MCF 10A (cell line): ENCODE data around the gene FIG4. TPM values are rescaled to one million over a fixed set of nuclear protein-coding genes. Genes with fewer than 3 reads are reported as not detected.

Experiments
- BruUV-seq: library from RNA; stranded (reverse); fragments of 400-500 nt; replicated peaks from 2 replicates; lab custom pipeline; 2021; lab: Mats Ljungman, UMichigan
- CTCF ChIA-PET: fragments of 300-600 bp; sonication (Branson Sonifier 250); formaldehyde crosslinking; extraction: SDS; loops from one replicate; lab custom pipeline; 2021; ENCODE audit warnings: antibody characterized with exemption, inconsistent platforms; lab: Yijun Ruan, JAX
- POLR2A ChIA-PET: fragments of 300-600, 350-650 bp; sonication (Branson Sonifier 250); formaldehyde crosslinking; extraction: SDS; loops from one replicate; lab custom pipeline; 2020; ENCODE audit warnings: antibody characterized with exemption, inconsistent platforms; lab: Yijun Ruan, JAX
- DNase-seq: peaks from one replicate; pipeline ENCODE4 v3.0.0-alpha.2; 2018; ENCODE audit not compliant: unreplicated experiment
- H3K27ac Mint-ChIP-seq: one replicate; pipeline ENCODE4 v1.8.0; 2022; ENCODE audit warnings: mild to moderate bottlenecking, low read depth, mixed read lengths; ENCODE audit not compliant: unreplicated experiment
- H3K27me3 Mint-ChIP-seq: one replicate; pipeline ENCODE4 v1.8.0; 2022; ENCODE audit warnings: mixed read lengths; ENCODE audit not compliant: insufficient read depth, unreplicated experiment
- H3K36me3 Mint-ChIP-seq: one replicate; pipeline ENCODE4 v1.8.0; 2022; ENCODE audit warnings: mild to moderate bottlenecking, moderate library complexity, mixed read lengths; ENCODE audit not compliant: insufficient read depth, unreplicated experiment
- H3K4me1 Mint-ChIP-seq: one replicate; pipeline ENCODE4 v1.8.0; 2022; ENCODE audit warnings: mixed read lengths; ENCODE audit not compliant: insufficient read depth, unreplicated experiment
- H3K4me3 Mint-ChIP-seq: one replicate; pipeline ENCODE4 v1.8.0; 2022; ENCODE audit warnings: mild to moderate bottlenecking, moderate library complexity, mixed read lengths; ENCODE audit not compliant: unreplicated experiment
- H3K9me3 Mint-ChIP-seq: one replicate; pipeline ENCODE4 v1.8.0; 2022; ENCODE audit warnings: mixed read lengths; ENCODE audit not compliant: unreplicated experiment
- CTCF ChIP-seq: fragments of 200-600 bp; IDR thresholded peaks from one replicate; pipeline ENCODE4 v1.8.0; 2022; ENCODE audit warnings: antibody characterized with exemption, mild to moderate bottlenecking; ENCODE audit not compliant: unreplicated experiment
- intact Hi-C: fragments of 100-400 bp; cut with micrococcal nuclease; formaldehyde crosslinking; loops from 2 replicates; pipeline ENCODE4 v1.14.1; 2022
- total RNA-seq: library from RNA; stranded (reverse); gene quantifications from 2 replicates; pipeline ENCODE4 v1.2.3, GENCODE V29; 2022

Gene FIG4
- total RNA-seq, 1 experiment from 2014 or later = 7.9 TPM

GRCh38 chr6:109793792-109794191 is 102.7 kb downstream of the FIG4 start:
- peak overlapping the region; percentile 7 for H3K4me3 Mint-ChIP-seq

GRCh38 chr6:109794201-109794923 is 103.3 kb downstream of the FIG4 start:
- Mint-ChIP-seq H3K36me3 (peaks cover 10% of the 10 kb centered on the region), H3K4me1 (peaks cover 17% of the 10 kb centered on the region), H3K9me3 (no peaks in the 10 kb centered on the region), H3K27me3 (no peaks in the 10 kb centered on the region), H3K27ac (peak overlapping the region; percentile 96), H3K4me3 (peak overlapping the region; percentile 7)
- ChIA-PET CTCF (interaction anchor here (1.0 to 1.2 kb wide), 4 partner anchors 104 to 246 kb away, joined by 3 to 4 read pairs (median 3); no protein-coding TSS in a partner anchor), POLR2A (interaction anchor here (0.5 to 1.2 kb wide), 5 partner anchors 11 to 246 kb away, joined by 3 read pairs; no protein-coding TSS in a partner anchor)
- intact Hi-C loops = no loop called here
- BruUV-seq = TSS peak; percentile 76
- DNase-seq = peak; percentile 25
- TF ChIP-seq CTCF = no peak

More at GRCh38 chr6:109793792-109794191, 102.7 kb downstream of the FIG4 start:
- CTCF ChIA-PET = interaction anchor here (0.7 to 1.2 kb wide), 3 partner anchors 12 to 246 kb away, joined by 3 to 4 read pairs (median 3); no protein-coding TSS in a partner anchor
- POLR2A ChIA-PET = interaction anchor here (0.9 to 1.0 kb wide), 2 partner anchors 10 to 246 kb away, joined by 3 to 5 read pairs; no protein-coding TSS in a partner anchor
- intact Hi-C loops = no loop called here
- Mint-ChIP-seq H3K4me1 (peaks cover 17% of the 10 kb centered on the region), H3K27me3 (no peaks in the 10 kb centered on the region), H3K9me3 (no peaks in the 10 kb centered on the region), H3K27ac (peak overlapping the region; percentile 96), H3K36me3 (peaks cover 8% of the 10 kb centered on the region)
- no TSS peak for BruUV-seq
- peak; percentile 91 for DNase-seq
- TF ChIP-seq CTCF = no peak

GRCh38 chr6:109795994-109796555 is 105.0 kb downstream of the FIG4 start:
- CTCF ChIA-PET = no interaction called here
- Mint-ChIP-seq H3K27me3 (no peaks in the 10 kb centered on the region), H3K9me3 (no peaks in the 10 kb centered on the region), H3K4me3 (no peak overlapping the region), H3K36me3 (peaks cover 10% of the 10 kb centered on the region), H3K4me1 (peaks cover 17% of the 10 kb centered on the region), H3K27ac (no peak overlapping the region)
- DNase-seq = no peak
- no peak for TF ChIP-seq CTCF
- intact Hi-C loops = no loop called here
- POLR2A ChIA-PET = interaction anchor here (1.2 kb wide), 1 partner anchor 19 kb away, joined by 3 read pairs; no protein-coding TSS in a partner anchor
- BruUV-seq = no TSS peak

- Mint-ChIP-seq H3K27ac (no peak overlapping the region), H3K27me3 (no peaks in the 10 kb centered on the region), H3K4me3 (no peak overlapping the region), H3K36me3 (peaks cover 10% of the 10 kb centered on the region), H3K4me1 (peaks cover 5% of the 10 kb centered on the region), H3K9me3 (no peaks in the 10 kb centered on the region)
- intact Hi-C loops = no loop called here
- BruUV-seq = no TSS peak
- POLR2A ChIA-PET = no interaction called here
- no peak for DNase-seq
- CTCF ChIA-PET = interaction anchor here (0.9 to 1.3 kb wide), 4 partner anchors 10 to 240 kb away, joined by 3 to 5 read pairs (median 4); no protein-coding TSS in a partner anchor
- no peak for TF ChIP-seq CTCF
Observed at GRCh38 chr6:109799129-109799528, 108.0 kb downstream of the FIG4 start.
